Measurements from ENCODE around the gene PDPR.
"Not testable (repeated sequence)": the region's sequence is repeated elsewhere in the genome, so short reads cannot be mapped to it uniquely, and the experiment has no call there.

- not testable (repeated sequence) for TF ChIP-seq CTCF, POLR2A (IDR thresholded peaks at IDR 0.05)
These were observed 85.9 kb downstream of the PDPR start for GRCh38 chr16:70200063-70200462.

Measured in breast epithelium (tissue), 3 donors.